ENCODE data around the gene WDFY3.
"Not testable (repeated sequence)": the region's sequence is repeated elsewhere in the genome, so short reads cannot be mapped to it uniquely, and the experiment has no call there.

The WDFY3 gene

GRCh38 chr4:84699001-84699671 is 267.4 kb downstream of the WDFY3 start:
- DNase-seq, result no peak

DNA sequence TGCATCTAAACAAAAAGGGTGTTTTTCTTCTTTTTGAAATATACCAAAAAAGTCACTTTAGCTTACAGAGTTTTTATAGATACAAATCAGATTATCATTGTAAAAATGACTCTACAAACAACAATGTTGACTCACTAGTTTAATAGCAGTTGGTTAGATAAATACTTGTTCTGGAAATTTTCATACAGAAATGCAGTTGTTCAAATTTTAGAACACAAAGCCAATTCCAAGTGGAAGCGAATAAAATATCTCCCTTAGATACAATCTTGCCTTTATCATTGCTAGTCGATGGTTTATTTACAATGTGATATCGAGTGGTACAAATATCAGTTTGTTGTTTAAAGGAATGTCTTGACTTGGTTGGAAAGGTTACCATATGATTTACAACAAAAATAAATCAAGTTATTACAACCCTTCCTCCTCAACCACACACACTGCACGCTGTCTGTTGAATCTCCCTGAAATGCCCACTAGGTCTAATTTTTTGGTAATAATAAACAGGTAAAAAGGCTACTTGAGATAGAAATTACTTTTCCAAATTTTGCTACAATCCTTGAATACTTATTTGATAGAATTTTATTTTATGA is 268.8 kb downstream of the WDFY3 start:
- no peak for DNase-seq

DNA sequence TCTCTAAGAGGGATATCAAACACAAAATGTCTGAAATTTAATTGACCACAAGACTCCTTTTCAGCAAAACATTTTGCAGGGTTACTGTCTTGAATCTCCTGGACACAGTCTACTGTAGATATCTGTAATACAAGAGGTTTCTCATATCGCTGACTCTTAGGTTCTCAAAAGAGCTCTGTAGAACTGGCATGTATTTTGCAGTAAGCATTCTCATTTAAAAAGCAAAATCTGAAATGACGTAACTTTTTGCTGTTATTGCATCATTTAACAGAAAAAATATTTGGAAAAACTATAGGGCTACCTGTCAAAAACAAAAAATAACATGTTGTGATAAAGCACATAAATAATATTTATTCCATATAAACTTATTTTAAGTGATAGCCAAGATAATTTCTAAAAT is 269.3 kb downstream of the WDFY3 start:
- no peak for DNase-seq

- no peak for DNase-seq
These were observed 274.7 kb downstream of the WDFY3 start for GRCh38 chr4:84691800-84692199.

- DNase-seq, result peak; percentile 43
These were observed 275.3 kb downstream of the WDFY3 start for GRCh38 chr4:84691170-84691691.

- no peak for DNase-seq
These were observed 276.0 kb downstream of the WDFY3 start for GRCh38 chr4:84690481-84690880.

- no peak for DNase-seq
These were observed 277.3 kb downstream of the WDFY3 start for GRCh38 chr4:84689197-84689596.

- DNase-seq, result no peak
These were observed 277.9 kb downstream of the WDFY3 start for GRCh38 chr4:84688605-84689004.

DNA sequence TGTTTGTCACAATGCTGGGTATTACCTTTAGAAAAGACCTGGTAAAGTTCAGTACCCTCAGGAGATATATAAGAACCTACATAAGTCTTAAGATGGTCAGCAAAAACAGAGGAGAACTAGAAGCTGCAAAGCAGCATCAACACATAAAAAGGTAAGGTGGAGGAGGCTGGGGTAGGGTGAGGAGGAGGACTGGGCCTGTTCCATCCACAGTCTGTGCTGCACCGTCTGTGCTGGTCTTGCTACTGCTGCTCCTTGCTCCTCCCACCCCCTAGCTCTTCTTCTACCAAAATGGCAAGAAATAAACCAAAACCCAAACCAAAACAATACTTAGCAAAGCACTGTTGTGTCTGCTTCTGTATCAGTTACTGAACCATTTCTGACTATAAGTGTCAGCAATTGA is 281.4 kb downstream of the WDFY3 start:
- DNase-seq, result no peak

- no peak for DNase-seq
These were observed 282.1 kb downstream of the WDFY3 start for GRCh38 chr4:84684361-84684760.

- no peak for DNase-seq
These were observed 283.2 kb downstream of the WDFY3 start for GRCh38 chr4:84683064-84683850.

- DNase-seq, result not testable (repeated sequence)
These were observed 283.8 kb downstream of the WDFY3 start for GRCh38 chr4:84682661-84683060.

DNA sequence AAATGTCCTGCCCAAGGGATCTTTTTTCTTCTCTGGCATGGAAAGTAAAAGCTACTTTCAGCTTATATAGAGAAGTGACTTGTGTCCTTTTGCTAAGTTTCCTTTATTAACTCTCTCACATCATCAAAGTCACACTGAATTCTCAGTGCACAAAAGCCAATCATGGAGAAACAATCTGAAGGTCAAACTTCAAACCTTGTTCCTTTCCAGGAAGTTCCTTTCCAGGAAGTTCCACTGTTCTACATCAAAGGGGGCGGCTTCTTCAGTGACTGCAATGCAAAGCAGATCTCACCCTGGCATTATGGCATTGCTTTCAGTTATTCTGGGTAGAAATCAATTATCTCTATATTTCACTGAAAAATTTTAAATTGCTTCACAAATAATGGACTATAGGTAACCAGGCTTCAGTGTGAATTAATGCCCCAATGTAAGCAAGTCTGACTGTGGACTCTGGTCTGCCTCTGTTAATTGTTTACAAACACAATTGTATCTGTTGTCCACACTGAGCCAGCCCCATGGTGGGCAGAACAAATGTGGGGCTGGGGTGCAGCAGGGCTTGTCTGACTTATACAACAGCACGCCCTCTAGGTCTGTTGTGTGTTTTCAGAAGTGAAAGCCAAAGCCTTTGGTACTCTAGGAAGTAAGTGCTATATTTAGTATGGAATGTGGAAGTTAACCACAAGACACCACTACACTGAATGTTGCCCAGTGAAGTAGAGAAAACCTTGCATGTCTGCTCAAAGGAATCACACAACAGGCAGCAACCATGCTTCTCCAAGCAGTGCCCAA is 284.8 kb downstream of the WDFY3 start:
- DNase-seq, result no peak

DNA sequence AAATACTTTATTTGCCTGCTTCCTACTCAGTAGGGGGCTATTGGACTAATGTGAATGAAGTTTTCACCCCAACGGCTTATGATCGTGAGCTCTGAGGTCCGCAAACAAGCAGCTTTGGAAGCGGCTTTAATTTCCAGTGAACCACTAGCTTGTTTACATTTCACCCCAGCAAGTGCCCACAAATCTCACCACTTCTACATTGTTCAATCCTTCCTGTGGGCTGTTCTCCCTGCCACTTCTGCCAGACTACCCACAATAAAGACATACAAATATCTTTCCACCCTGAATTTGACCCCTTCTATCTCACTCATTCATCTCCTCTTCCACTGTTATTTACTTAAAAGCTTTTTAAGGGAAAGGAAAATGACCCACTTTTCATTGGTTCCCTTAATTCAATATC is 285.5 kb downstream of the WDFY3 start:
- no peak for DNase-seq

DNA sequence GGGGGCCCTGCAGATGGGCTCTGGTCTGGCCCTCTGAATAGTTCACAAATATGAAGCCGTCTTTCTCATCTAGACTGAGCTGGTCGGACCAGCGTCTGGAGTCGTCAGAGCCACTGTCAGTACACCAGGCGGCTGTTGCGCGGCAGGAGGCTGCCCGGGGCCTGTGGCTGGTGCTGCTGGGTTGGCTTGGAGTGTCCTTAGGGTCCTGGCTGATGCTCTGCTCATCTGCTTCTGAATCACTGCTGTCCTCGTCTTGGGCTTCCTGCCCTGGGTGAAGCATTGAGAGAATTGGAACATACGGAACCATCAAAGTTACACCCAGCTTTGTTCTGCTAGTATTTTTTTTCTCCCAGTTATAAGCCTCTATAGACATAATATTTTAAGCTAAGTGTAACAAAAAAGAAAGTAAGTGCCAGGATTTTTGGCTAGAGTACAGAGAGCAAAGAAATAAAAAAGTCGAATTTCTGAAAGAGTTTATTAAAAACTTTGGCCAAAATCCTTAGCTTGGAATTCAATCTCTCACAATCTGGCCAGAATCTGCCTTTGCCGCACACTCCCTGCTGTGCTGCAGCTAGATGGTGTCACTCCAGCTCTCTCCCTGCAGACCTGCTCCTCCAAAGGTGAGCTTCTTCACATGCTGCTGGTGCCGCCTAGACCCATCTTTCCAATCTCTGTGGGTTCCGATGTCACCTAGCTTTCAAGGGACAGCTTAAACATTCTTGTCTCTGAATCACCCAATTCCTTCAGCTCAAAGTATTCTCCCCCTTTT is 287.3 kb downstream of the WDFY3 start:
- DNase-seq, result no peak

GRCh38 chr4:84677995-84678394 is 288.5 kb downstream of the WDFY3 start:
- no peak for DNase-seq

DNA sequence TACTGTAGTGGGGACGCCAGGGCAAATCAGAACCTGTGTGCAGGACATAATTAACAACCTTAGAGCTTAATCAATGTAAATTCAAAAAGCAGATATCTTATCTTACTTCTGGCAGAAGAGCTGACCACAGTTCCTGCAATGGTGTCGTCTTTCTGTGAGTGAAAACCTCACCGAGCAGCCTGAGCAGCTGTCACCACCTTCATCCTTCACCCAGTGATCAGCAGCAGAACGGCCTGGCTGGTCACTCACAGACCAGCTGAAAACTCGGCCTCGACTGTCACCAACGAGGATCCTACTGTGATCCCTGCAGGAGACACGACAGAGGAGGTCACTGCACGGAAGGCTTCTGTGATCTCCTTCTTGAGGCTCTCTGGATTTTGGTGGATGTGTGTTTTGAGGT is 289.4 kb downstream of the WDFY3 start:
- no peak for DNase-seq

DNA sequence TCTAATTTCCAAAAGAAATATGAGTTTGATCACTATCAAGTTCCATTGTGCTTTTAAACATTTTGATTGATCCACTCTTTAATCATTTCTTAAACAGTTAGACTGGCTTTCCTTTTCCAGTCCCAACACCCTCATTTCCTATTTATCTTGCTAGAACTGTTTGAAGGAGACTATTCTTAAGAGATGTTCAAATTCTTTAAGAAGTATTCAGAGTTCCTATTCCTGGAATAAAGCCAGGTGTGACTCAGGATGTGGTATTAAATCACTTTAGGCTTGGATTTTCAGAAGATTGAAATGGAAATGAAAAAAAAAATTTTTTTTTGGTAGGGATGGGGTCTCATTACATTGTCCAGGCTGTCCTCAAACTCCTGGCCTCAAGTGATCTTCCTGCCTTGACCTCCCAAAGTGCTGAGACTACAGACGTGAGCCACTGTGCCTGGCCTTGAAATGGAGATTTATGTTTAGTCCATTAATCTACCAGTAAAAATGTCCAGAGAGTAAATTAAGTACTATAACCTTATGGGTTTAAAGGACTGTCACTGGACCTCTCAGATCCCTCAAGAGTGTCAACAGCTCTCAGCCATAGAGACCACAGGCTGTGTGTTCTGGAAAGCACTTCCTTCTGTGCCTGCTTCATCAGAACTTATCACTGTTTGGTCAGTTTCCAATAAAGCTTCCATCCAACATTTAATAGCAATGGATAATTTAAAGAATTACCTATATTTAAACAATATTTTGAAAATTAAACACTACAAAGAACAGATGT is 292.8 kb downstream of the WDFY3 start:
- DNase-seq, result no peak

GRCh38 chr4:84672177-84672576 is 294.3 kb downstream of the WDFY3 start:
- DNase-seq, result no peak

- DNase-seq, result no peak
These were observed 297.3 kb downstream of the WDFY3 start for GRCh38 chr4:84669201-84669600.

GRCh38 chr4:84666439-84666838 is 300.1 kb downstream of the WDFY3 start:
- DNase-seq, result no peak

GRCh38 chr4:84664767-84665166 is 301.7 kb downstream of the WDFY3 start:
- not testable (repeated sequence) for DNase-seq

Data from activated CD4-positive, alpha-beta T cell treated with anti-CD3 and anti-CD28 coated beads, Interleukin-2, Interleukin-6, amounts not matched to agents 100 ng/mL and 50 ng/mL, durations not matched to agents 16 hours and 8 hours (primary cell).